ENCODE results near the gene PRKCE.

- TF ChIP-seq REST (IDR thresholded peaks at IDR 0.05; ENCODE audit: insufficient read depth in 1 of 2, low read depth in 2 of 2, low read length in 1 of 2): no peak
- no peak for TF ChIP-seq CTCF (IDR thresholded peaks at IDR 0.05)
- no peak for TF ChIP-seq TCF7L2 (IDR thresholded peaks at IDR 0.05; ENCODE audit: low read depth, low read length)
- no peak for TF ChIP-seq POLR2AphosphoS5 (IDR thresholded peaks at IDR 0.05; ENCODE audit: low read depth, low read length)
Observed at GRCh38 chr2:46236876-46237859, 585.7 kb downstream of the PRKCE start.
